Kidney (tissue), 14 donors: ENCODE results near the gene CHKB. TPM values are rescaled to one million over a fixed set of nuclear protein-coding genes. Genes with fewer than 3 reads are reported as not detected.

Experiments used
- DNase-seq, 5 donors: peaks; one replicate each; pipeline ENCODE4 v3.0.0-alpha.2; 2013 to 2020
- FAIRE-seq: peaks from 2 replicates; lab custom pipeline; 2012; peaks lifted over from hg19 to GRCh38; lab: Jason Lieb, UNC
- H3K27ac ChIP-seq, 2 donors: one replicate each; pipeline ENCODE4 v1.7.0; 2013; ENCODE audit warnings: low read depth in 2 of 2, low read length in 2 of 2, inconsistent platforms in 1 of 2
- H3K27me3 ChIP-seq: one replicate; pipeline ENCODE4 v1.7.1; 2013; ENCODE audit warnings: low read length, inconsistent platforms; ENCODE audit not compliant: control insufficient read depth, insufficient read depth
- H3K36me3 ChIP-seq, 3 donors: one replicate each; pipeline versions ENCODE4 v1.7.0 to v1.7.1; 2013; ENCODE audit warnings: low read length in 3 of 3, control low read depth in 1 of 3, inconsistent platforms in 1 of 3; ENCODE audit not compliant: insufficient read depth in 3 of 3, control insufficient read depth in 2 of 3
- H3K4me1 ChIP-seq, 3 donors: one replicate each; pipeline versions ENCODE4 v1.7.0 to v1.7.1; 2013; ENCODE audit warnings: low read length in 3 of 3, inconsistent platforms in 1 of 3, low read depth in 1 of 3; ENCODE audit not compliant: control insufficient read depth in 2 of 3, insufficient read depth in 2 of 3
- H3K4me3 ChIP-seq, 3 donors: one replicate each; pipeline versions ENCODE4 v1.7.0 to v1.8.1; 2013; ENCODE audit warnings: low read length in 3 of 3, control low read depth in 1 of 3, inconsistent platforms in 1 of 3
- H3K9ac ChIP-seq, 3 donors: one replicate each; pipeline versions ENCODE4 v1.7.0 to v1.7.1; 2013; ENCODE audit warnings: low read length in 3 of 3, control low read depth in 1 of 3, inconsistent platforms in 1 of 3
- H3K9me3 ChIP-seq, 3 donors: one replicate each; pipeline versions ENCODE4 v1.7.0 to v1.7.1; 2013; ENCODE audit warnings: low read length in 3 of 3, control low read depth in 1 of 3, inconsistent platforms in 1 of 3; ENCODE audit not compliant: control insufficient read depth in 2 of 3, insufficient read depth in 1 of 3
- intact Hi-C: fragments of 100-400 bp; cut with DNase I; formaldehyde crosslinking; loops from one replicate; pipeline ENCODE4 v1.11.1; 2022
- polyA plus RNA-seq: library from polyadenylated mRNA; stranded (reverse); fragments of 350-450 nt; fragmentation: Illumina TruSeq; extraction: RNeasy Lipid Tissue Mini Kit (QIAGEN cat#74804); gene quantifications from one replicate; pipeline ENCODE4 v1.2.3, GENCODE V29; 2014; ENCODE audit warnings: low read depth, low replicate concordance; ENCODE audit not compliant: insufficient read depth
- total RNA-seq: library from RNA; stranded (reverse); fragmentation: NEBNext Ultra II Directional; extraction: Animal tissue kit (Norgen Biotek cat#: 25700); gene quantifications from one replicate; pipeline ENCODE4 v1.2.1, GENCODE V29; 2021
- TF ChIP-seq, protein P1 (sequence below): IDR thresholded peaks from 3 replicates; pipeline ENCODE4 v1.5.1; 2012; ENCODE audit warnings: mild to moderate bottlenecking, moderate library complexity, borderline replicate concordance; ENCODE audit not compliant: insufficient read depth; ENCODE audit errors: extremely low read depth
- donor health status: control.
- donor health status: control.
- donor health status: control.
- donor health status: control.
- donor health status: control.
- donor health status: DM: yes; HTN: yes; CAD: no.
- donor health status: Normal renal cell carcinoma (clear cell type).

CHKB gene
- total and polyA plus RNA-seq, 2 donors from 2014 or later, result 73.0 to 91.7 TPM

DNA sequence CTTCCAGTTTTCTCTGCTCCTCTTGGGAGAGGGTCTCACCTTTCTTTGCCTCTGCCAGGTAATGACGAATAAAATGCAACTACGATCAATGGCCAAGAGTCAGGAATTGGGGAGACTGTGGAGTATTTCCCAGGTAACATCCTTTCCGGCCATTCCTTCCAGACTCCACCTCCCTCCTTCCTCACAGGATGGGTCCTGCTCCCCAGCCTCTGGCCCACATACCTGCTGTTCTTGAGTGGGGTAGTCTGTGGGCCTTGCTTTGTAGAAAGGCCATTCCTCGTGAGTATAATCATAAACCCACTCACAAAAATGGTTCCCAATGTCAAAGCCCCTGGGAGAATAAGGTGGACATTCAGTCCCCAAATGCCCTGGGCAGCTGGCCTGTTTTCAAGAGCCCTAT, 2.9 kb downstream of the CHKB start:
- TF ChIP-seq, protein P1, sequence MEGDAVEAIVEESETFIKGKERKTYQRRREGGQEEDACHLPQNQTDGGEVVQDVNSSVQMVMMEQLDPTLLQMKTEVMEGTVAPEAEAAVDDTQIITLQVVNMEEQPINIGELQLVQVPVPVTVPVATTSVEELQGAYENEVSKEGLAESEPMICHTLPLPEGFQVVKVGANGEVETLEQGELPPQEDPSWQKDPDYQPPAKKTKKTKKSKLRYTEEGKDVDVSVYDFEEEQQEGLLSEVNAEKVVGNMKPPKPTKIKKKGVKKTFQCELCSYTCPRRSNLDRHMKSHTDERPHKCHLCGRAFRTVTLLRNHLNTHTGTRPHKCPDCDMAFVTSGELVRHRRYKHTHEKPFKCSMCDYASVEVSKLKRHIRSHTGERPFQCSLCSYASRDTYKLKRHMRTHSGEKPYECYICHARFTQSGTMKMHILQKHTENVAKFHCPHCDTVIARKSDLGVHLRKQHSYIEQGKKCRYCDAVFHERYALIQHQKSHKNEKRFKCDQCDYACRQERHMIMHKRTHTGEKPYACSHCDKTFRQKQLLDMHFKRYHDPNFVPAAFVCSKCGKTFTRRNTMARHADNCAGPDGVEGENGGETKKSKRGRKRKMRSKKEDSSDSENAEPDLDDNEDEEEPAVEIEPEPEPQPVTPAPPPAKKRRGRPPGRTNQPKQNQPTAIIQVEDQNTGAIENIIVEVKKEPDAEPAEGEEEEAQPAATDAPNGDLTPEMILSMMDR, result no peak
- DNase-seq (no peak), FAIRE-seq (no peak)
- Histone ChIP-seq H3K9ac (no peak overlapping the region), H3K4me3 (no peak overlapping the region), H3K36me3 (peaks cover 0 to 4% (median 0%) of the 10 kb centered on the region in 3 donors), H3K27ac (no peak overlapping the region), H3K4me1 (peaks cover 0 to 21% (median 0%) of the 10 kb centered on the region in 3 donors), H3K9me3 (no peaks in the 10 kb centered on the region), H3K27me3 (no peaks in the 10 kb centered on the region)
- intact Hi-C loops, result no loop called here

DNA sequence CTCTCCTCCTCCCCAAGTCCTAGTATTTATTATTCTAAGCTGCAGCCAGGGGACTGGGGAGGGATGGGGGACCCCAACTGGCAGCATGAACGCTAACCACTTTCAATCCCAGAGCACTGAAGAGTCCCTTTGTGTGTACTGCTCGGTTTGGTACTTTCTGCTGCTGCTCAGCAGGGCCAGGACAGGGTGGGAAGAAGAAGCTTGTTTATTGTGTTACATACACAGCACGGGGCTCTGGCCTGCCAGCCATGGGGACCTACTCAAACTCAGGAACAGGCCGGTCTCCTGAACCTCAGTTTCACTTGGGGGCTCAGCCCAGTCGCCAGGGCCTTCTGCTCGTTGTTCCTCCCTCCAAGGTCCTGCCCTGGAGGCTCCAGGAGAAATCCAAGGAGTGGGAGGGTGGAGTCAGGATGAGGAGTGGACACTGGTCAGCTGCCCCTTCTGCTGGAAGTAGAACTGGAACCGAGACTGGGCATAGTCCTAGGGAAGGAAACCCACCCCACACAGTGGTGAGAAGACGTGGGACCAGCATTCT, 3.8 kb downstream of the CHKB start:
- Histone ChIP-seq H3K4me3 (no peak overlapping the region), H3K27ac (peak overlapping the region; percentile 1 to 65), H3K9me3 (no peaks in the 10 kb centered on the region), H3K4me1 (peaks cover 0 to 21% (median 0%) of the 10 kb centered on the region in 3 donors), H3K9ac (peak overlapping the region in 1 of 3 donors; percentile 4), H3K36me3 (peaks cover 0 to 4% (median 0%) of the 10 kb centered on the region in 3 donors), H3K27me3 (no peaks in the 10 kb centered on the region)
- no peak for FAIRE-seq
- DNase-seq, result no peak
- intact Hi-C loops, result no loop called here
- TF ChIP-seq, protein P1, result no peak

DNA sequence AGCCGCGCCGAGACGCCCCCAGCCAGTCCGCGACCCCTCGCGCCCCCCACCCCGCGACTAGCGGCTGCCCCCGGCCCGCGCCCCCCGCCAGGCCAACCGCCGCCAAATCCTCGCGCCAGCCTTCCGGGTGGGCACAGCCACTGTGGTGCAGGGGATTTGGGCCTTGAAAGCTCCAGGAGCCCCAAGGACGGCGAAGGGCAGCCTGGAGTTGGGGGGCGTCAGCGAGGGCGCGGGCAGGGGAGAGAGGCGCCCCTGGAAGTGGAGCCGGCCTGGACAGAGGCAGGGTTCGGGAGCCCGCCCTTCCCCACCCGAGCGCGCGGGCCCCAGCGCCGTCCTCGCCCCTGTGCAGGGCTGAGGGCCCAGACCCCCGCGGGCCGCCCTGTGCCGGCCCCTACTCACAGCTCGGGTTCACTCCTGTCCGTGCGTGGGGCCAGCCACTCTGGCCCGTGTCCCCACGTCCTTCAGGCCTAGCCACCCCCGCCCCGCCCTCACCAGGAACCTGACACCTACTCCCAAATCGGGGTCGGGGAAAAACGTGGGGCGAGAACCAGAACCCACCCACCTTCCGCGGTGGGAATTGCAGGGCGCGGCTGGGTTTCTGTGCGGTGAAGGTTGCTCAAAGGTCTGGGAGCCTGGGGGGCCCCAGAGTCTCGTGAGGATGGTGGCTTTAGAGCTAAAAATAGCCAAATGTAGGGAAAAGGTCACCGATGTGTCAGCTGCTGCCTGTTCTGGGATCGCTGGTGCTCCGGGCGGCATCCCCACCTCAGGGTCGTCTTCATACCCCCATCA, 4.5 kb downstream of the CHKB start, which contains the start of gene CPT1B:
Gene CPT1B (minus strand): TSS at position 441 of the 789 bp plus-strand sequence. CDS start 512 bp downstream, outside the sequence.
- DNase-seq, result peak in 4 of 5 donors; percentile 25 to 65 (median 50)
- intact Hi-C loops, result no loop called here
- Histone ChIP-seq H3K9me3 (no peaks in the 10 kb centered on the region), H3K36me3 (peaks cover 0 to 4% (median 0%) of the 10 kb centered on the region in 3 donors), H3K27ac (peak within 1 kb of the TSS; percentile 32 to 65), H3K4me3 (no peak within 1 kb of the TSS), H3K9ac (peak within 1 kb of the TSS in 1 of 3 donors; percentile 19), H3K4me1 (peaks cover 0 to 16% (median 0%) of the 10 kb centered on the region in 3 donors), H3K27me3 (no peaks in the 10 kb centered on the region)
- TF ChIP-seq, protein P1, result no peak
- FAIRE-seq, result no peak
